PC-3 (cell line): ENCODE data around the gene PCID2.

ENCODE experiments used
- CTCF ChIP-seq: fragments of 300-600 bp; sonication (generic); conservative IDR thresholded peaks from 2 replicates; pipeline ENCODE4 v1.5.1; 2017; ENCODE audit warnings: antibody characterized with exemption, low read depth, mild to moderate bottlenecking, low read length
- EZH2 ChIP-seq: fragments of 300-600 bp; sonication (generic); IDR thresholded peaks from one replicate; pipeline ENCODE4 v1.6.1; 2017; ENCODE audit warnings: antibody characterized with exemption, mild to moderate bottlenecking, low read length; ENCODE audit not compliant: unreplicated experiment
- EZH2phosphoT487 ChIP-seq: fragments of 300-600 bp; sonication (generic); IDR thresholded peaks from 2 replicates; pipeline ENCODE4 v1.6.1; 2018; ENCODE audit warnings: mild to moderate bottlenecking, antibody characterized with exemption, low read length, borderline replicate concordance

GRCh38 chr13:113158946-113159345 lies 49.5 kb downstream of the PCID2 start:
- TF ChIP-seq CTCF (no peak), EZH2phosphoT487 (no peak), EZH2 (no peak)
